K562 (cell line): Measurements from ENCODE around the gene ALDH9A1. TPM values are rescaled to one million over a fixed set of nuclear protein-coding genes. Genes with fewer than 3 reads are reported as not detected.
A peak's percentile ranks its signal among the peaks of the same experiment; 100 is the strongest.

Experiments
- ATF7 ChIP-seq: fragments of 450-650 bp; IDR thresholded peaks from 2 replicates; pipeline ENCODE4 v1.7.1; 2014; ENCODE audit warnings: mild to moderate bottlenecking, moderate library complexity
- BCOR ChIP-seq: fragments of 450-650 bp; IDR thresholded peaks from 2 replicates; pipeline ENCODE4 v1.6.1; 2016
- CREB3L1 ChIP-seq: fragments of 450-650 bp; IDR thresholded peaks from 2 replicates; pipeline ENCODE4 v1.6.1; 2014; ENCODE audit warnings: low read depth, mild to moderate bottlenecking, moderate library complexity, borderline replicate concordance
- CXXC5 ChIP-seq: fragments of 250-450 bp; sonication (Bioruptor Pico); IDR thresholded peaks from 2 replicates; pipeline ENCODE4 v1.8.0; 2022; ENCODE audit warnings: inconsistent platforms, mild to moderate bottlenecking, moderate library complexity
- E2F3 ChIP-seq: fragments of 250-450 bp; sonication (Bioruptor Pico); IDR thresholded peaks from 2 replicates; pipeline ENCODE4 v1.4.0; 2020; ENCODE audit warnings: mild to moderate bottlenecking
- EP400 ChIP-seq: fragments of 450-650 bp; IDR thresholded peaks from 2 replicates; pipeline ENCODE4 v1.6.1; 2017; ENCODE audit warnings: antibody characterized with exemption, mild to moderate bottlenecking, moderate library complexity
- ESRRA ChIP-seq: fragments of 450-650 bp; IDR thresholded peaks from 2 replicates; pipeline ENCODE4 v1.6.1; 2014; ENCODE audit warnings: low read depth, mild to moderate bottlenecking, moderate library complexity, borderline replicate concordance
- JUN ChIP-seq, 2 experiments: sonication (generic) in 1 of 2; formaldehyde crosslinking in 1 of 2; IDR thresholded peaks; 2 replicates each; pipeline versions ENCODE4 v1.6.1 to v1.8.0; 2012 to 2022; ENCODE audit warnings: borderline replicate concordance in 2 of 2, mild to moderate bottlenecking in 2 of 2, improper control_type of control experiment in 1 of 2, low read depth in 1 of 2, low read length in 1 of 2, missing genetic modification reagents in 1 of 2
- MCM3 ChIP-seq: fragments of 450-650 bp; IDR thresholded peaks from 2 replicates; pipeline ENCODE4 v1.6.1; 2016
- NFRKB ChIP-seq: fragments of 450-650 bp; IDR thresholded peaks from 2 replicates; pipeline ENCODE4 v1.6.1; 2016; ENCODE audit warnings: low read depth
- NKRF ChIP-seq: fragments of 450-650 bp; IDR thresholded peaks from 2 replicates; pipeline ENCODE4 v1.6.1; 2016; ENCODE audit warnings: borderline replicate concordance
- NR3C1 ChIP-seq: sonication (generic); formaldehyde crosslinking; IDR thresholded peaks from 2 replicates; pipeline ENCODE4 v1.8.1; 2022; ENCODE audit warnings: missing genetic modification reagents
- RNF2 ChIP-seq: sonication (generic); IDR thresholded peaks from 2 replicates; pipeline ENCODE4 v1.6.1; 2016
- SAP30 ChIP-seq: fragments of 200-600 bp; sonication (generic); IDR thresholded peaks from 2 replicates; pipeline ENCODE4 v1.6.1; 2012; ENCODE audit warnings: borderline replicate concordance, low read depth, mild to moderate bottlenecking, moderate library complexity, low read length, control low read depth, inconsistent platforms; ENCODE audit not compliant: insufficient read depth, poor library complexity, severe bottlenecking
- SIN3A ChIP-seq, 2 experiments: fragments of 150-350 bp in 1 of 2; IDR thresholded peaks; 2 replicates each; pipeline ENCODE4 v1.6.1; 2011 to 2016; ENCODE audit warnings: borderline replicate concordance in 2 of 2, low read depth in 2 of 2, low read length in 2 of 2, mild to moderate bottlenecking in 2 of 2, moderate library complexity in 2 of 2; ENCODE audit not compliant: control insufficient read depth in 1 of 2
- SNIP1 ChIP-seq: fragments of 450-650 bp; IDR thresholded peaks from 2 replicates; pipeline ENCODE4 v1.7.1; 2017; ENCODE audit warnings: low read depth, mild to moderate bottlenecking
- TAF9B ChIP-seq: fragments of 450-650 bp; IDR thresholded peaks from 2 replicates; pipeline ENCODE4 v1.6.1; 2018; ENCODE audit warnings: mild to moderate bottlenecking; ENCODE audit not compliant: partially characterized antibody
- ZBTB11 ChIP-seq, 3 experiments: fragments of 200-800 bp in 1 of 3; fragments of 250-450 bp in 1 of 3; fragments of 450-650 bp in 1 of 3; sonication (Bioruptor Pico) in 1 of 3; sonication (Bioruptor generic) in 1 of 3; formaldehyde crosslinking in 1 of 3; IDR thresholded peaks; 2 replicates each; pipeline versions ENCODE4 v1.6.1 to v1.8.0; 2016 to 2022; ENCODE audit warnings: mild to moderate bottlenecking in 2 of 3, missing genetic modification characterization in 2 of 3, missing compliant biosample characterization in 1 of 3, moderate library complexity in 1 of 3
- ZBTB17 ChIP-seq: fragments of 450-650 bp; formaldehyde crosslinking; IDR thresholded peaks from 2 replicates; pipeline ENCODE4 v1.4.0; 2020; ENCODE audit warnings: mild to moderate bottlenecking
- polyA plus RNA-seq, 8 experiments: library from polyadenylated mRNA; depleted of rRNA in 4 of 8; stranded (reverse) in 5 of 8; unstranded in 3 of 8; fragments of >200 nt; fragmentation: Nextera tagmentation in 2 of 8; fragmentation: Illumina TruSeq in 1 of 8; extraction: Ambion mirVana in 2 of 8; extraction: Trizol in 1 of 8; gene quantifications; 2 replicates each; pipeline versions ENCODE4 v1.2.1 to v1.2.3, GENCODE V29; 2011 to 2014; ENCODE audit warnings: inconsistent platforms in 1 of 8, missing spikeins in 1 of 8
- total RNA-seq, 7 experiments: library from RNA; depleted of rRNA in 6 of 7; stranded (reverse); fragments of >200 nt in 6 of 7; fragmentation: Illumina TruSeq in 2 of 7; extraction: Trizol in 2 of 7; gene quantifications; 2 replicates each; pipeline versions ENCODE4 v1.2.1 to v1.2.3, GENCODE V29; 2011 to 2021; ENCODE audit warnings: low replicate concordance in 1 of 7

The ALDH9A1 gene
- total and polyA plus RNA-seq, 9 of the 15 experiments (the other 6 are each of a cell fraction or from before 2014, with no cell fraction given): 26.5 to 54.3 (median 39.2) TPM

GRCh38 chr1:165697881-165698760, at the start of gene ALDH9A1 (continued):
- TF ChIP-seq E2F3 (CRISPR knock-in tag) (no peak), BCOR (peak; percentile 80), EP400 (peak; percentile 83; the same call in 1 of the 2 replicates), ZBTB17 (CRISPR knock-in tag) (peak; percentile 81), ZBTB11 (CRISPR knock-in tag; IDR thresholded peaks at IDR 0.05) (peak in 1 of 3 experiments; percentile 88; a peak in 2 of 6 replicates), SNIP1 (no peak), TAF9B (peak; percentile 87), RNF2 (0 out of 2 replicates have a peak, but pooled peaks have one; percentile 16), CXXC5 (peak; percentile 73), CREB3L1 (peak; percentile 39; the same call in 1 of the 2 replicates), NKRF (peak; percentile 84), JUN (IDR thresholded peaks at IDR 0.05; ENCODE audit: borderline replicate concordance, low read depth, low read length) (no peak), JUN (CRISPR knock-in tag; IDR thresholded peaks at IDR 0.05; ENCODE audit: borderline replicate concordance) (peak; percentile 19; the same call in 1 of the 2 replicates), ESRRA (peak; percentile 7), SAP30 (peak; percentile 74), SIN3A (IDR thresholded peaks at IDR 0.05; ENCODE audit: borderline replicate concordance in 2 of 2, control insufficient read depth in 1 of 2, low read depth in 2 of 2, low read length in 2 of 2) (peak in 1 of 2 experiments; percentile 86; a peak in 2 of 4 replicates), NFRKB (0 out of 2 replicates have a peak, but pooled peaks have one; percentile 58), NR3C1 (0 out of 2 replicates have a peak, but pooled peaks have one; percentile 55), MCM3 (no peak), ATF7 (0 out of 2 replicates have a peak, but pooled peaks have one; percentile 24)
